Measurements from ENCODE around the gene BLTP3B.

The BLTP3B gene

GRCh38 chr12:100153131-100153530 is 10.5 kb upstream of the BLTP3B start:
- no peak for DNase-seq (ENCODE audit: low read depth)
- TF ChIP-seq, protein P1, sequence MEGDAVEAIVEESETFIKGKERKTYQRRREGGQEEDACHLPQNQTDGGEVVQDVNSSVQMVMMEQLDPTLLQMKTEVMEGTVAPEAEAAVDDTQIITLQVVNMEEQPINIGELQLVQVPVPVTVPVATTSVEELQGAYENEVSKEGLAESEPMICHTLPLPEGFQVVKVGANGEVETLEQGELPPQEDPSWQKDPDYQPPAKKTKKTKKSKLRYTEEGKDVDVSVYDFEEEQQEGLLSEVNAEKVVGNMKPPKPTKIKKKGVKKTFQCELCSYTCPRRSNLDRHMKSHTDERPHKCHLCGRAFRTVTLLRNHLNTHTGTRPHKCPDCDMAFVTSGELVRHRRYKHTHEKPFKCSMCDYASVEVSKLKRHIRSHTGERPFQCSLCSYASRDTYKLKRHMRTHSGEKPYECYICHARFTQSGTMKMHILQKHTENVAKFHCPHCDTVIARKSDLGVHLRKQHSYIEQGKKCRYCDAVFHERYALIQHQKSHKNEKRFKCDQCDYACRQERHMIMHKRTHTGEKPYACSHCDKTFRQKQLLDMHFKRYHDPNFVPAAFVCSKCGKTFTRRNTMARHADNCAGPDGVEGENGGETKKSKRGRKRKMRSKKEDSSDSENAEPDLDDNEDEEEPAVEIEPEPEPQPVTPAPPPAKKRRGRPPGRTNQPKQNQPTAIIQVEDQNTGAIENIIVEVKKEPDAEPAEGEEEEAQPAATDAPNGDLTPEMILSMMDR (IDR thresholded peaks at IDR 0.05; ENCODE audit: control insufficient read depth, extremely low read depth, insufficient read depth) = no peak
- no peak overlapping the region for H3K4me3 ChIP-seq (ENCODE audit: low read depth, low read length)

DNA sequence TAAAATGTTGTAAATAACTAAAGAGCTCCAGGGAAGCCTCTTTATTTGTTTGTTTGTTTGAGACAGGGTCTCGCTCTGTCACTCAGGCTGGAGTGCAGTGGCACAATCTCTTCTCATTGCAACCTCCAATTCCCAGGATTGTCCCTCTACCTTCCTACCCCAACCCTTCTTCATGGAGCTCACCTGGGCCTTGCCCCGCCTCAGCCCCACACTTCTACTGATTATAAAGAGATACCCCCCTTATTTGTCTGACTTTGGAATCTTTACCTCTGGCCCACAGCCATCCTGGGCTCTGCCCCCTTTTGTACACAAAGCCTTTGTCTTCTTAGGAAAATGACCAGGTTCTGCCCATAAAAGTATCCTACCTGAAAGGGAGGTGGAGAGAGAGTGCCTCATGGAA is 9.1 kb upstream of the BLTP3B start:
- DNase-seq (ENCODE audit: low read depth) = no peak
- TF ChIP-seq, protein P1 (IDR thresholded peaks at IDR 0.05; ENCODE audit: control insufficient read depth, extremely low read depth, insufficient read depth) = no peak
- H3K4me3 ChIP-seq (ENCODE audit: low read depth, low read length) = no peak overlapping the region

DNA sequence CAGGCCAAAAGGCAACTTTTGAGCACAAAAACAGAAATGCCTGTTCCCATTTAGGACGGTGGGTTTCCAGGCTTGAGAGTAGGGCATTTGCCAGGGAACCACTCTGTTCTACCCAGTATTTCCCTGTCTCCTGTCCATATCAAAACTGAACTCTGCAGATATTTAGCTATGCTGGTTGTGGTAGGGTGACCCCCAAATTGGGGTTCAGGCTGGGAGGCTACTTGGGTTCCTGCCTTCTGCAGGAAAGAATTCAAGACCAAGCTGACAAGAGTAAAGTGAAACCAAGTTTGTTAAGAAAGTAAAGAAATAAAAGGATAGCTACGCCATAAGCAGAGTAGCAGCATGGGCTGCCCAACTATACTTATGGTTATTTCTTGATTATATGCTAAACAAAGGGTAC is 3.6 kb upstream of the BLTP3B start:
- no peak for DNase-seq (ENCODE audit: low read depth)
- H3K4me3 ChIP-seq (ENCODE audit: low read depth, low read length) = no peak overlapping the region
- TF ChIP-seq, protein P1 (IDR thresholded peaks at IDR 0.05; ENCODE audit: control insufficient read depth, extremely low read depth, insufficient read depth) = no peak

DNA sequence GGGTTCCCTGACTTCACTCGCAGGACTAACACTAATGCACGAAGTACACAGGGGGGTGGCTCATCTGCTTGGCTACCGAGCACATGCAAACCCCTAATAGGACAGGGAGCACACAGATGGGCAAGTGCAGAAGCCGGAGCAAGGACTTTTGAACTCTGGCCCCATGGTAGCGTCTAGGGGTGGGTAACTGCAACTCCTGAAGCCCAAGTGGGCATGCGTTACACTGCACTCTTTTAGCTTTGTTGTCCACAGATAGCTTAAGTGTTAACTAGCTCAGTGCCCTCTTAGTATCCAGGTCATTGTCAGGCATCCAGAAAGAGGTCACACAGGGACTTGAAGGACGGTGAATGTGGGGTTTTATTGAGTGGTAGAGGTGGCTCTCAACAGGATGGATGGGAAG is 3.0 kb upstream of the BLTP3B start:
- DNase-seq (ENCODE audit: low read depth) = no peak
- no peak overlapping the region for H3K4me3 ChIP-seq (ENCODE audit: low read depth, low read length)
- TF ChIP-seq, protein P1 (IDR thresholded peaks at IDR 0.05; ENCODE audit: control insufficient read depth, extremely low read depth, insufficient read depth) = no peak

DNA sequence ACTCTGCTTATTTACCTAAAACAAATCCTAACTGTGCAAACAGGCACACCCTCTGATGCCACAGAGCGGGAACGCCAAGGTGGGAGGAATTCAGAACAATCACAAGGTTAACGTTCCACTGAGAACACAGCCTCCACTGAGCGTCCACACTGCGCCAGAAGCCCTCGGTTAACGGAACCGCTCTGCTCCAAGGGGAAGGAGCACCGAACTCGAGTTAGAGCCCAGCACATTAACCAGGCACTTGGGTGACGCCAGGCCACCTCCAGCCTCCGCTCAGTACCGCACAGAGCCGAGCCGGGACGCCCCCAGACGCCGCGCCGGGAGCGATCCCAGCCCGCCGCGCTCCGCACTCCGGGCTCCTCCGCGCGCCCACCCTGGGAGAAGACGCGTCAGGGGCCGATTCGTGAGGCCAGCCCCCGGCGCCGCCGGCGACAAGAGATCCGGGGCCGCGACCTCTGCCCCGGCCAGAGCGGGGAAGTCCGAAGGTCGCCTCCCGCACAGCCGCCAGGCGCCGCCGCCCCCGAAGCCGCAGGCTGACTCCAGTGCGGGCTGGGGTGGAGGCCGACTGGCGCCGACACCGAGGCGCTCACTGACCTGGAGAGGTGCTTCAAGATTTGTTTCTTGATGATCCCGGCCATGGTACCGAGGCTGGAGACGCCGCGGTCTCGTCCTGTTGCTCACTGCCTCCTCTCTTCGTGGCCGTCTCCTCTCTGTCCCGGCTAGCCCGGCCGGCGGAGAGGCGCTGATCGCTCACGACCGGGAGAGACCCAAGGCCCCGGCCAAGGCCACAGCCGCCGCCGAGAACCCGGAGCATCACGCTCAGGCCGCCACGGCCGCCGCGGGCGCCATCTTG is 450 bp downstream of the BLTP3B start:
- DNase-seq (ENCODE audit: low read depth) = peak; percentile 52
- peak overlapping the region; percentile 88 for H3K4me3 ChIP-seq (ENCODE audit: low read depth, low read length)
- TF ChIP-seq, protein P1 (IDR thresholded peaks at IDR 0.05; ENCODE audit: control insufficient read depth, extremely low read depth, insufficient read depth) = no peak

DNA sequence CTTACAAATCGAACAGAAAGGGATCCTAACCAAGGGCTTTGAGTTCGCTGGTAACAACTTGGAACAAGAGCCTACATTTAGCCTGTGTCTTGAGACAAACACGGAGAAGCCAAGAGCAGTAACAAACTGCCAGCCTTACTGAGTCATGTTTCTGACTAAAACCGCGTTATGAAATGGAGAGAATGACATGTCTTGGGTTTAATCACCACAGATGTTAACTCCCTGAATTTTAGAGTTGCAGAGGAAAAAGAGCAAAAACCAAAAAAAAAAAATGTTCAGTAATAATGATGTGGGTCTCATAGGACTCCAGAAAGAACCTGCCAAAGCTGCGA is 1.0 kb downstream of the BLTP3B start:
- DNase-seq (ENCODE audit: low read depth) = no peak
- peak overlapping the region; percentile 88 for H3K4me3 ChIP-seq (ENCODE audit: low read depth, low read length)
- TF ChIP-seq, protein P1 (IDR thresholded peaks at IDR 0.05; ENCODE audit: control insufficient read depth, extremely low read depth, insufficient read depth) = no peak

GRCh38 chr12:100138803-100139098 is 3.9 kb downstream of the BLTP3B start:
- DNase-seq (ENCODE audit: low read depth) = no peak
- TF ChIP-seq, protein P1 (IDR thresholded peaks at IDR 0.05; ENCODE audit: control insufficient read depth, extremely low read depth, insufficient read depth) = no peak
- no peak overlapping the region for H3K4me3 ChIP-seq (ENCODE audit: low read depth, low read length)
